HepG2 (cell line): ENCODE results near the gene GRIK4. TPM values are rescaled to one million over a fixed set of nuclear protein-coding genes. Genes with fewer than 3 reads are reported as not detected.

Experiments
- ATAC-seq: fragments of 200-7000 bp; cut with Tn5 transposase; 3 replicates; pipeline ENCODE4 v1.9.1; 2020; ENCODE audit warnings: mild to moderate bottlenecking, moderate library complexity
- BruUV-seq: library from RNA; stranded (reverse); fragments of 400-500 nt; replicated peaks from 2 replicates; lab custom pipeline; 2021; lab: Mats Ljungman, UMichigan
- CTCF ChIA-PET: fragments of 300-600 bp; formaldehyde crosslinking; extraction: SDS; loops from one replicate; lab custom pipeline; 2021; ENCODE audit warnings: low total read pairs, inconsistent platforms, low intra/inter-chr PET ratio; lab: Yijun Ruan, JAX
- POLR2A ChIA-PET: fragments of 350-600 bp; sonication (Branson Sonifier 250); formaldehyde crosslinking; loops from one replicate; lab custom pipeline; 2020; ENCODE audit warnings: antibody characterized with exemption, inconsistent platforms; lab: Yijun Ruan, JAX
- DNase-seq: peaks from one replicate; pipeline ENCODE4 v3.0.0-alpha.2; 2015; ENCODE audit warnings: low spot score
- FAIRE-seq: peaks from 3 replicates; lab custom pipeline; 2011; peaks lifted over from hg19 to GRCh38; lab: Jason Lieb, UNC
- H2AFZ ChIP-seq: one replicate; pipeline ENCODE4 v1.6.1; 2011; ENCODE audit warnings: low read length, inconsistent platforms
- H3K27ac ChIP-seq: fragments of 300-600 bp; 3 replicates; pipeline ENCODE4 v1.8.0; 2011; ENCODE audit warnings: mixed run types, mild to moderate bottlenecking, mixed read lengths, low read length, inconsistent platforms; ENCODE audit not compliant: insufficient read depth; ENCODE audit errors: extremely low read length
- H3K27me3 ChIP-seq, 2 experiments: fragments of 200-600 bp in 1 of 2; 2 replicates in 1 of 2; 3 replicates in 1 of 2; pipeline versions ENCODE4 v1.6.0 to v1.8.0; 2011; ENCODE audit warnings: low read length in 2 of 2, mild to moderate bottlenecking in 2 of 2, moderate library complexity in 2 of 2, inconsistent platforms in 1 of 2; ENCODE audit not compliant: insufficient read depth in 2 of 2, control insufficient read depth in 1 of 2
- H3K36me3 ChIP-seq, 2 experiments: fragments of 200-600 bp in 1 of 2; replicated peaks in 1 of 2; 2 replicates in 1 of 2; 3 replicates in 1 of 2; pipeline versions ENCODE4 v1.5.1 to v1.8.0; 2011; ENCODE audit warnings: low read length in 2 of 2, inconsistent platforms in 1 of 2; ENCODE audit not compliant: insufficient read depth in 2 of 2, control insufficient read depth in 1 of 2
- H3K4me1 ChIP-seq: 2 replicates; pipeline ENCODE4 v1.5.1; 2012; ENCODE audit warnings: low read length, inconsistent platforms; ENCODE audit not compliant: insufficient read depth
- H3K4me2 ChIP-seq: 2 replicates; pipeline ENCODE4 v1.6.0; 2011; ENCODE audit warnings: low read depth, low read length, inconsistent platforms
- H3K4me3 ChIP-seq, 3 experiments: fragments of 200-600 bp in 1 of 3; sonication (generic), shearing (Covaris generic) in 1 of 3; replicated peaks in 1 of 3; 2 replicates each; pipeline ENCODE4 v1.5.1; 2011 to 2016; ENCODE audit warnings: low read length in 3 of 3, inconsistent platforms in 2 of 3, low read depth in 2 of 3, mild to moderate bottlenecking in 2 of 3, control low read depth in 1 of 3, mixed read lengths in 1 of 3; ENCODE audit not compliant: insufficient read depth in 1 of 3
- H3K79me2 ChIP-seq: one replicate; pipeline ENCODE4 v1.6.1; 2011; ENCODE audit warnings: low read length, inconsistent platforms; ENCODE audit not compliant: insufficient read depth
- H3K9ac ChIP-seq: 2 replicates; pipeline ENCODE4 v1.6.0; 2011; ENCODE audit warnings: mild to moderate bottlenecking, low read depth, low read length, inconsistent platforms; ENCODE audit not compliant: insufficient read depth
- H3K9me3 ChIP-seq: 2 replicates; pipeline ENCODE4 v1.5.1; 2012; ENCODE audit warnings: mild to moderate bottlenecking, low read length
- H4K20me1 ChIP-seq: 2 replicates; pipeline ENCODE4 v1.6.0; 2011; ENCODE audit warnings: inconsistent platforms, mild to moderate bottlenecking, low read length, moderate library complexity; ENCODE audit not compliant: insufficient read depth
- AGO1 ChIP-seq: fragments of 200-400 bp; formaldehyde crosslinking; IDR thresholded peaks from 2 replicates; pipeline ENCODE4 v1.6.1; 2017; ENCODE audit warnings: mild to moderate bottlenecking, low read depth, low read length, moderate library complexity; ENCODE audit not compliant: poor library complexity, severe bottlenecking
- ATF2 ChIP-seq: sonication (generic); formaldehyde crosslinking; IDR thresholded peaks from 2 replicates; pipeline ENCODE4 v1.4.0; 2020; ENCODE audit warnings: missing genetic modification reagents
- BRCA1 ChIP-seq: sonication (generic); formaldehyde crosslinking; IDR thresholded peaks from 2 replicates; pipeline ENCODE4 v1.4.0; 2020; ENCODE audit warnings: missing genetic modification reagents
- CBX2 ChIP-seq, 2 experiments: fragments of 200-600 bp in 1 of 2; sonication (generic); formaldehyde crosslinking in 1 of 2; IDR thresholded peaks; 2 replicates each; pipeline versions ENCODE4 v1.7.0 to v1.8.1; 2018 to 2022; ENCODE audit warnings: low read depth in 2 of 2, low read length in 1 of 2, mild to moderate bottlenecking in 1 of 2, missing genetic modification reagents in 1 of 2
- HDAC2 ChIP-seq: sonication (generic); formaldehyde crosslinking; IDR thresholded peaks from 2 replicates; pipeline ENCODE4 v1.4.0; 2020; ENCODE audit warnings: missing genetic modification reagents
- HIC2 ChIP-seq: sonication (generic); formaldehyde crosslinking; IDR thresholded peaks from 2 replicates; pipeline ENCODE4 v1.9.0; 2022; ENCODE audit warnings: low read depth, missing genetic modification reagents
- KLF6 ChIP-seq: IDR thresholded peaks from 2 replicates; pipeline ENCODE4 v1.8.0; 2016; ENCODE audit warnings: missing biosample characterization, missing genetic modification reagents
- NFIB ChIP-seq: sonication (generic); formaldehyde crosslinking; IDR thresholded peaks from 2 replicates; pipeline ENCODE4 v1.9.0; 2021; ENCODE audit warnings: missing genetic modification reagents, mild to moderate bottlenecking, borderline replicate concordance
- PITX1 ChIP-seq: sonication (generic); formaldehyde crosslinking; IDR thresholded peaks from 2 replicates; pipeline ENCODE4 v1.5.1; 2020; ENCODE audit warnings: mild to moderate bottlenecking, missing genetic modification reagents
- PLSCR1 ChIP-seq: sonication (generic); formaldehyde crosslinking; IDR thresholded peaks from 2 replicates; pipeline ENCODE4 v1.5.0; 2020; ENCODE audit warnings: missing genetic modification reagents, mild to moderate bottlenecking, borderline replicate concordance
- THYN1 ChIP-seq: sonication (generic); formaldehyde crosslinking; IDR thresholded peaks from 2 replicates; pipeline ENCODE4 v1.8.1; 2023; ENCODE audit warnings: low read depth, mild to moderate bottlenecking, moderate library complexity, missing genetic modification reagents, borderline replicate concordance
- ZHX2 ChIP-seq, 2 experiments: sonication (generic) in 1 of 2; formaldehyde crosslinking in 1 of 2; IDR thresholded peaks; 2 replicates each; pipeline versions ENCODE4 v1.6.1 to v1.9.0; 2014 to 2022; ENCODE audit warnings: antibody characterized with exemption in 1 of 2, borderline replicate concordance in 1 of 2, inconsistent platforms in 1 of 2, low read depth in 1 of 2, missing genetic modification reagents in 1 of 2
- ZNF572 ChIP-seq: sonication (generic); formaldehyde crosslinking; IDR thresholded peaks from 2 replicates; pipeline ENCODE4 v1.5.1; 2020; ENCODE audit warnings: mild to moderate bottlenecking, missing genetic modification reagents
- ZNF652 ChIP-seq: IDR thresholded peaks from 2 replicates; pipeline ENCODE4 v1.6.1; 2016; ENCODE audit warnings: low read depth, borderline replicate concordance
- WGBS: methylation state at CpG from one replicate; pipeline ENCODE4 v1.1.6; 2017; ENCODE audit warnings: low lambda C conversion rate; 5-methylcytosine and 5-hydroxymethylcytosine counted together
- in situ Hi-C: cut with HindIII; loops from 2 replicates; pipeline ENCODE4 v1.10.0; 2017; ENCODE audit warnings: low pct_unique_long_range_greater_than_20kb; ENCODE audit not compliant: extremely low pct_ligation_motif_present
- intact Hi-C: fragments of 100-400 bp; cut with micrococcal nuclease; formaldehyde crosslinking; loops from one replicate; pipeline ENCODE4 v1.10.0; 2022; ENCODE audit not compliant: unreplicated experiment
- polyA plus RNA-seq, 8 experiments: library from polyadenylated mRNA; depleted of rRNA in 3 of 8; stranded (reverse) in 7 of 8; unstranded in 1 of 8; fragments of >200 nt; fragmentation: Illumina TruSeq in 4 of 8; extraction: Trizol in 4 of 8; gene quantifications; 2 replicates each; pipeline versions ENCODE4 v1.2.1 to v1.2.3, GENCODE V29; 2011 to 2016; ENCODE audit warnings: low read depth in 4 of 8, missing spikeins in 1 of 8, mixed read lengths in 1 of 8; ENCODE audit not compliant: insufficient read depth in 1 of 8
- total RNA-seq, 5 experiments: library from RNA; depleted of rRNA; stranded (reverse); fragments of >200 nt; fragmentation: Illumina TruSeq; extraction: Trizol; gene quantifications; 2 replicates each; pipeline ENCODE4 v1.2.3, GENCODE V29; 2016; ENCODE audit warnings: low read depth in 1 of 5

GRIK4 gene
- total and polyA plus RNA-seq, 2 of the 13 experiments (the other 11 are each of a cell fraction or from before 2014, with no cell fraction given) = 0.04 to 0.07 TPM

GRCh38 chr11:120659076-120659475 is 147.5 kb downstream of the GRIK4 start:
- no peak overlapping the region for H3K4me3 ChIP-seq
- no peaks in the 10 kb centered on the region; a peak in 3 of 5 replicates for H3K27me3 ChIP-seq
- H3K36me3 ChIP-seq = no peaks in the 10 kb centered on the region
- 71% methylated on average over 4 of the region's 6 CpGs for WGBS
- no peak overlapping the region for H3K4me2 ChIP-seq
- H4K20me1 ChIP-seq = no peaks in the 10 kb centered on the region
- H3K79me2 ChIP-seq = no peaks in the 10 kb centered on the region
- CTCF ChIA-PET = interaction anchor here (1.2 to 1.9 kb wide), 2 partner anchors 25 to 294 kb away, joined by 5 to 13 read pairs; no protein-coding TSS in a partner anchor
- BruUV-seq = no TSS peak
- 0 out of 2 replicates have a peak, but pooled peaks cover 4% of the 10 kb centered on the region for H3K4me1 ChIP-seq
- intact Hi-C loops (no loop called here), in situ Hi-C loops (no loop called here)
- ATAC-seq (no peak), DNase-seq (no peak), FAIRE-seq (no peak)
- H3K9me3 ChIP-seq = no peaks in the 10 kb centered on the region
- H2AFZ ChIP-seq = no peak overlapping the region
- POLR2A ChIA-PET = interaction anchor here (0.7 kb wide), 1 partner anchor 52 kb away, joined by 3 read pairs; no protein-coding TSS in a partner anchor
- no peak overlapping the region for H3K9ac ChIP-seq
- H3K27ac ChIP-seq = no peak overlapping the region
- TF ChIP-seq ATF2 (CRISPR knock-in tag) = no peak
- no peak for TF ChIP-seq PLSCR1
- TF ChIP-seq ZHX2 (IDR thresholded peaks at IDR 0.05; ENCODE audit: low read depth) = no peak
- TF ChIP-seq ZHX2 (CRISPR knock-in tag; IDR thresholded peaks at IDR 0.05; ENCODE audit: borderline replicate concordance) = no peak
- TF ChIP-seq BRCA1 = no peak
- TF ChIP-seq THYN1 (CRISPR knock-in tag) = no peak
- no peak for TF ChIP-seq NFIB (CRISPR knock-in tag)
- no peak for TF ChIP-seq HDAC2 (CRISPR knock-in tag)
- no peak for TF ChIP-seq AGO1
- no peak for TF ChIP-seq ZNF572 (CRISPR knock-in tag)
- TF ChIP-seq ZNF652 (CRISPR knock-in tag) = no peak
- TF ChIP-seq CBX2 (IDR thresholded peaks at IDR 0.05; ENCODE audit: low read depth, low read length) = no peak
- TF ChIP-seq CBX2 (CRISPR knock-in tag; IDR thresholded peaks at IDR 0.05; ENCODE audit: low read depth) = no peak
- no peak for TF ChIP-seq PITX1
- TF ChIP-seq HIC2 (CRISPR knock-in tag) = no peak
- TF ChIP-seq KLF6 (CRISPR knock-in tag) = no peak
